T-helper 1 cell treated with Interleukin-12 subunit alpha and Interleukin-12 subunit beta and Interleukin-4 antibody, amounts not matched to agents 30 ng/mL and 1 ng/mL, for 36 hours (primary cell): ENCODE measurements around the gene MAP2. TPM values are rescaled to one million over a fixed set of nuclear protein-coding genes. Genes with fewer than 3 reads are reported as not detected.

ENCODE experiments used
- intact Hi-C: fragments of 100-400 bp; cut with micrococcal nuclease; formaldehyde crosslinking; loops from one replicate; pipeline ENCODE4 v1.15.1; 2024
- total RNA-seq: library from RNA; stranded (reverse); gene quantifications from 2 replicates; pipeline ENCODE4 v1.2.3, GENCODE V29; 2022

Gene MAP2, protein sequence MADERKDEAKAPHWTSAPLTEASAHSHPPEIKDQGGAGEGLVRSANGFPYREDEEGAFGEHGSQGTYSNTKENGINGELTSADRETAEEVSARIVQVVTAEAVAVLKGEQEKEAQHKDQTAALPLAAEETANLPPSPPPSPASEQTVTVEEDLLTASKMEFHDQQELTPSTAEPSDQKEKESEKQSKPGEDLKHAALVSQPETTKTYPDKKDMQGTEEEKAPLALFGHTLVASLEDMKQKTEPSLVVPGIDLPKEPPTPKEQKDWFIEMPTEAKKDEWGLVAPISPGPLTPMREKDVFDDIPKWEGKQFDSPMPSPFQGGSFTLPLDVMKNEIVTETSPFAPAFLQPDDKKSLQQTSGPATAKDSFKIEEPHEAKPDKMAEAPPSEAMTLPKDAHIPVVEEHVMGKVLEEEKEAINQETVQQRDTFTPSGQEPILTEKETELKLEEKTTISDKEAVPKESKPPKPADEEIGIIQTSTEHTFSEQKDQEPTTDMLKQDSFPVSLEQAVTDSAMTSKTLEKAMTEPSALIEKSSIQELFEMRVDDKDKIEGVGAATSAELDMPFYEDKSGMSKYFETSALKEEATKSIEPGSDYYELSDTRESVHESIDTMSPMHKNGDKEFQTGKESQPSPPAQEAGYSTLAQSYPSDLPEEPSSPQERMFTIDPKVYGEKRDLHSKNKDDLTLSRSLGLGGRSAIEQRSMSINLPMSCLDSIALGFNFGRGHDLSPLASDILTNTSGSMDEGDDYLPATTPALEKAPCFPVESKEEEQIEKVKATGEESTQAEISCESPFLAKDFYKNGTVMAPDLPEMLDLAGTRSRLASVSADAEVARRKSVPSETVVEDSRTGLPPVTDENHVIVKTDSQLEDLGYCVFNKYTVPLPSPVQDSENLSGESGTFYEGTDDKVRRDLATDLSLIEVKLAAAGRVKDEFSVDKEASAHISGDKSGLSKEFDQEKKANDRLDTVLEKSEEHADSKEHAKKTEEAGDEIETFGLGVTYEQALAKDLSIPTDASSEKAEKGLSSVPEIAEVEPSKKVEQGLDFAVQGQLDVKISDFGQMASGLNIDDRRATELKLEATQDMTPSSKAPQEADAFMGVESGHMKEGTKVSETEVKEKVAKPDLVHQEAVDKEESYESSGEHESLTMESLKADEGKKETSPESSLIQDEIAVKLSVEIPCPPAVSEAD (N-terminal part only)
- total RNA-seq: not detected in 2 replicates

DNA sequence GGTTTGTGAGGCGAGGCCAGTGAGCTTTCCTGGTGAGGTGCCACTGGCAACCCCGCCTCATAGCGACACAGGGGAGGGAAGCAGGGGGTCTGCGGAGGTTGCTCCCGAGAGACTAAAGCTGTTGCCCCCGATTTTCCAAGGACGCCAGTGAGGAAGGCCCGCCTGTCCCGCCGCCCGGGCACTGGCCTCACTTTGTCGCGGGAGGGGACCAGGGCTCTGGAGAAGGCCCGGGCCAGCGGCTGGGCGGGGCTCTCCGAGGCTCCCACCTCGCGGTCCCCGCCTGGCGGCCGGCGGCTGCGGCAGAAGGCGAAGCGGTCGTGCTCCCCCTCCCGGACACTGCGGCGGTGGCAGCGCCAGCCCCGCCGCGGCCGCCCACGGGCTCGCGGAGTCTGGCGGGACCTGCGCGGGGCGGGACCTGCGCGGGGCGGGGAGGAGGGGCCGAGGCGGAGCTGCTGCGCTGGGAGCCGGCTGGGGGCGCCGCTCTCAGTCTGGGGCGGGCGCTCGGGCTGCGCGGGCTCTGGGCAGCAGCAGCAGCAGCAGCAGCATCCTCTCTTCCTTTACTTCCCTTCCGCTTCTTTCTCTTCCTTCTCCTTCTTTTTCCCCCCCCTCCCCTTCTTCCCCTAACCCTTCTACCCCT, at the start of gene MAP2:
TSS of gene MAP2 (plus strand) at position 486 of the 637 bp plus-strand sequence. CDS start 229,124 bp downstream, outside the sequence.
- intact Hi-C loops: loop anchor here (1.0 to 10.0 kb wide), 4 partner anchors 89 to 1159 kb away; partner anchors contain the start of gene PIKFYVE

DNA sequence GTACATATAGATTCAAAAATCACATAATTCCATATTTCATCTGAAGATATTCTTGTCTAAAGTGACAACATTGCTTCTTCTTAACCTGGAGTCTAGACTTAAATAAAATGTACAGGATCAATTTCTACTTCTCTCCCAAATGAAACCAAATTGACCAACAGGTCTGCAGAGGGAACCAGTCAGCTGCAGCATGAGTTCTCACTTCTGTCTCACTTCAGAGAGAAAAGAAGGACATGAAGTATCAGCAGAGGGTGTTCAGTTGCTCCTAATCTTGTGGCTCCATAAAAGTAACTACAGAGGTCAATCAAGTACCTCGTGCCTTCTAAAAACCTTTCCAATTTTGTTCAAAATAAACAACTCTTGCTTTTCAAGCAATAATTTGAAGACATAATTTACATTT, 47.2 kb upstream of the MAP2 start:
- intact Hi-C loops: no loop called here

DNA sequence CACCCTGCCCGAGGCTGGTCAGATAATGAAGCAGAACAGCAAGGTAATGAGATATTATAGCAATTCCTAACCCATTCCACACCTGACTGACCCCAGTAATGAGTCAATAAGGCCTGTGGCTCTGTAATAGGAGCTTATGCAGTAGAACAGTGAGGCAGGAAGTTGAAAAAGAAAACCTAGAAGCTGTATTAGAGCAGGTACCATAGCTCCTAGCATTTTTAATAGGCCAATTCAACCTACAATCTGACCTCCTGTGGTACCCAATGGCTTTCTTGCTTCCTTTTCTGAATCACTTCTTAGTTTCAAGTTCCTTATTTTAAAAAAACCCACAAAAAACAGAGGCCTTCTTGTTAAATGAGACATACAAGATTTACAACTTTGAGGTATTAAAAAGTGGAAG, 43.6 kb upstream of the MAP2 start:
- intact Hi-C loops: no loop called here

DNA sequence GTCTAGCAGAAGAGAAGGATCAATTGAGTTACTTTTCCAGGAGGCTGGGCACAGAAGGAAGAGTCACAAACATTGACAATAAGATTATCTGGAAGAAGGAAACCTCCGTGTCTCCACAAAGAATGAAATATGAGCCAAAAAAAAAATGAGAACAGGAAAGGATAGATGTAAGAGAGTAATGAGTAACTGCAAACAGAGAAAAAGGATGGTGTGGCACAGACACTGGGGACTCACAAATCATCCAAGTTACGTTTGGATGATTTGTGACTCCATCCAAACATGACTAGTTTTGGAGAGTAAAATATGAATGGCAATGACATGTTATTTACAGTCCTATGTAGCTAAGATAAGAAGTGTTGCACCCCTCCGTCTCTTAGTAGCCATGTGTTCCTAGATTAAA, 42.8 kb upstream of the MAP2 start:
- intact Hi-C loops: no loop called here

DNA sequence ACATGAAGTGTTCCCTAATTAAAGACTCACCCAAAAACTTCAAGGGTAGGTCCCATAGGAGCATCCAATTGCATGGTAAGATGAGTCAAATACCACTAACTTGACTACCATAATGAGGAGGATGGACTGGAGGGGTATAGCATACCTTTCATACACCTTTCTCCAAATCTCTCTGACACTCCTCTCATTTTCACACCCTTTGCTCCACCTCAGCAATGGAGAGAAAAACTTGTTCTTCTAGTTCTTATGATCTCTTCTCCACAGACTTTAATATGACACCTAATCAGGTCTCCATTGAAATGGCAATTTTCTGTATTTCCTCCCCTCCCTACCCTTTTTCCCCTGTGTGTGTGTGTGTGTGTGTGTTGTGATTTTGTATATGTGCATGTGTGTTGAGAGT, 41.1 kb upstream of the MAP2 start:
- intact Hi-C loops: no loop called here

DNA sequence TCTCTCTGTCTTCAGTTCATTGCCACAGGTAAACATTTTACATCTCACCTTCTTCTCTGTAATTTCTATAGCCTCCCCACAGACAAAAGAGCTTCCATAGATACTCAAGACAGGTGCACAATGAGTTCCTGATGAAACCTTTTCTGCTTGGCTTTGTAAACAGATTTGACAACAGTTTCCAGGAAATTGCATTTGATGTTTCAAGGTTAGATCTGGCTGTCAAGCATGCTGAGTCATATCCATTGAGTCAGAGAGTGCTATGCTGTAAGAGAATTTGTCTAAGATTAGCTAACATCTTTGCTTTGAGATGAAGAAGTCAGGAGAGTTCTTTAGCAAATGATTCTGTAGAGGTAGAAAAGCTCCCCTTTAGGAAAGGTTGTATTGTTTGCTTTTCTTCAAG, 40.6 kb upstream of the MAP2 start:
- intact Hi-C loops: no loop called here

DNA sequence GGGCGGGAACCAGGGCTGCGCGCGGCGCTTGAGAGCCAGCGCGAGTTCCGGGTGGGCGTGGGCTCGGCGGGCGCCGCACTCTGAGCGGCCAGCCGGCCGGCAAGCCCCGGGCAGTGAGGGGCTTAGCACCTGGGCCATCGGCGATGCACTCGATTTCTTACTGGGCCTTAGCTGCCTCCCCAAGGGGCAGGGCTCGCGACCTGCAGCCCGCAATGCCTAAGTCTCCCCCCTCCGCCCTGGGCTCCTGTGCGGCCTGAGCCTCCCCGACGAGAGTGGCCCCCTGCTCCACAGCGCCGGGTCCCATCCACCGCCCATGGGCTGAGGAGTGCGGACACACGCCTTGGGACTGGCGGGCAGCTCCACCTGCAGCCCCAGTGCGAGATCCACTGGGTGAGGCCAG, 36.5 kb upstream of the MAP2 start:
- intact Hi-C loops: no loop called here

DNA sequence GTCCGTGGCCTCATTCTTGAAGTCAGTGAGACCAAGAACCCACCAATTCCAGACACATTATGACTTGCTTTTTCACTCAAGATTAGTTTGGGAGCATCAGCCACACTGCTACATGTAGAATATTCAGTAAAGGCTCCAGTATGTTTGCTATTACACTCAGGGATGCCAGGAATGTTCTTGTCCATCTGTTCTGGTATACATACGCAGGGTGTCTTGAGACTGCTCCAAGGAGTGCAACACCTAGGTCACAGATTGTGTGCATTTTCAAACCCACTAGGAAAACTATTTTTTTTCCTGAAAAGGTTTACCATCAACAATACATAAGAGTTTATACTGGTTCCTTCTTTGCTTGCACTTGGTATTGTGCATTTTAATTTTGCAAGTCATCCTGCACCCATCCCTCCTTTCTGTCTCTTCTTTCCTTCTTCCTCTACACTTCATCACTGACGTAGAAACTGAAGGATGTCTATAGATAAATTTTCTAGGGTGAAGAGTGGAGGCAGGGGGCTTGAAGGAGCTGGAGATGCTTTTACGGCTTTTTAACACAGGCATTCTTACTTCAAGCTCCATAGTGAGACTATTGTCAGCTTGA, 35.3 kb upstream of the MAP2 start:
- intact Hi-C loops: no loop called here

DNA sequence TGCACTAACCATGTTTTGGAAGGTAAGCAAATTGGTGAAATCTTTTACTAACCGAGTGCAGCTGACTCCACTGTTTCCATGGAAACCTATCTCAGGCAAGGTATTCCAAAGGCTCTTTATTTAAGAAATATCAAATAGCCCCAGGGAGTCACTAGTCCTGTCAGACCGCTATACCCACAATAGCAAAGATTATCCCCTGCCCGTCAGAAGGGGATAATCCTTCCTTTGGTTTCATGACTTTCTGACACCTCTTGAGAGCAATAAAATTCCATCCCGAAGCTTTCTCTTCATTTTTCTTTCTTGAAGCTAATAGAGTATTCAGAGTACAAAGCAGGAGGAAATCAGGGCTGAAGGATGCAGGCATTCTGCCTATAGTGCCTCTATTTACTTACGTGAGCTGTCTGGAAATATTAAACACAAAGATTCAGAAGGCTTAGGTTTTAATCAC, 34.7 kb upstream of the MAP2 start:
- intact Hi-C loops: no loop called here

DNA sequence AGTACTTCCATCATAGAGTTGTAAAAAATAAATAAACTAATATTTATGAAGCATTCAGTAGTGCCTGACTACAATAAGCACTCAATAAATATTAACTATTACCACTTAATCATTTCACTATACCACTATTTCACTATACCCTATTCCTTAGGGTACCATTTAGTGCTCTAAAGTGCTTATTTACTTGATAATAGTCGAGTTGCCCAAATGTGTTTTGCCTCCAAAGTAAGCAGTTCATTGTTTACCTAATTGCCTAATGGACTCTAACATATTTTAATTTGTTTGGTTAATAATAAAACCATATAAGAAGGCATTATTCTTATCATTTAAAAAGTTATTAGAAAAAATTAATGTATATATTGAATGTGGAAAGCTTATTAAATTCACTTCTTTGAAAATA, 33.0 kb upstream of the MAP2 start:
- intact Hi-C loops: no loop called here

DNA sequence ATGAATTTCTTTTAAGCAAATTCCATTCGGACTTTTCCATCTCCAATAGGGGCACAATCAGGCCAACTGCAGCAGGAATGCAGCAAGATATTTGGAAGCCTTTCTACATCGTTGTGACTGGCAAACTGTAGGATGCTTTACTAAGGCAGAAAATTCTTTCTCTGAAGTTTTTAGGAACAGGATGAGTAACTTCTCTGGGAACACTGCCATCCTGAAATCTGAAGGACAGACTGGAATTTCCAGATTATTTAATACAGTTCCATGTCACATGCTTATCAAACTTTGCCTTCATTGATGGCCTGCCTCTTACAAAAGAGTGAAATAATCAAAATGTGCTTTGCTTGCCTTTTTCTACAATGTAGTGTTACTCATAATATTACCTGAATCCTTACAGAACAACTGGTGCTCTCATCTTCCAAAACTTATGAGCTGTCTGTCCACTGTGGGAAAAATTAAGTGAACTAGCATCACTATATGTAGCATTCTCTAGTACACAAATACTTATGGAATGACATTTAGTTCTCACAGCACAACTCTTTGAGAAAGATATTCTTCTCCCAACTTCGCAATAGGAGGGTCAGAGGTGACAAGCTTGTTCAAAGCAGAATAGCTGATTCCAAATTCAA, 32.0 kb upstream of the MAP2 start:
- intact Hi-C loops: no loop called here

DNA sequence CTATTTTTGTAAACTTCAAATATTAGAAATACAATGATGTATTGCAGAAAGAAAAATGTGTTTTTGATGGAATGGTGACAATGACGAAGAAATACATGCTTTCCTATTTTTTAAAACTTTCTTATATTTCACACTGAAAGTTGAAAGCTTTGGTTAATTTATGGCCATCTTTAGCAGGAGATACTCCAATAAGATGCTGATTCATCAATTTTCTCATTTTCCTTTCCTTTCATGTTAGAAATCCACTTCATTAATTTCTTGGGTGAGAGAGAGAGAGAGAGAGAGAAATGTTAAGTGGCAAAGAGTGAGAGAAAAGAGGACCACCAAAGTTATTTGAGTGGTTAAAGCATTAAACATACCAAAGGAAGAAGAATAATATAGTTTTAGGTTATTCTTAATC, 28.6 kb upstream of the MAP2 start:
- intact Hi-C loops: no loop called here

DNA sequence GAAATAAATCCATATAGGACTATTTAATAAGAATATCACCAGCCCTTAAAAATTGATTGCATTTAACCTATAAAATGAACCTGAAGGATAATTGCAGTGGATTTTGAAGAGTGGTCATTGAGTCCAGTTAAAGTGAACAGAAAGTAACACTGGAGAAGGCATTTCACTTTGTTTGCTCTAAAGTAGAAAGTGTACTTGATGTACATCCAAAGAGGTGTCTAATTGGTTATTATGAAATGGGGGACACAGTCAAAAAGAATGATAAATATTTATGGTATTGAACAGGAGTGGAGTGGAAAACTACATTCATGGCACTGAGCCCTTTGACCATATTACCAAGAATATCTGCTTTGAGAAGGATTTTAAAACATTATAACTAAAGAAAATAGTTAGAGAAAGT, 28.2 kb upstream of the MAP2 start:
- intact Hi-C loops: no loop called here

DNA sequence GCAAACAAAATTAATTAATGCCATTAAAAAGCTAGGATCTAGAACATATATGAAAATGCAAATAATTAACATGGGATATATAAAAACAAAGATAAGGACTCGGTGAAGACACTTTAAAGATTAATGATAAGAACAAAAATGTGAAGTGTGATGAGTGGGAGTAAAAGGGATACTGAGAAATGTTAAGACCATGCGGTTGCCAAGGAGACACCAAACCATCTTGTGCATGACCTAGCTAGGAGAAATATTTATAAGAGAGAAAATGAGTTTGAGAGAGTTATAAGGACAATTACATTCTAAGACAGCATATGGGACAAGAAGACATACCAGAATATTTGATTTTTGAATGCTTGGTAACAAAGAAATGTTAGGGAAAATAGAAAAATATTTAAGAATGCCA, 25.4 kb upstream of the MAP2 start:
- intact Hi-C loops: no loop called here

DNA sequence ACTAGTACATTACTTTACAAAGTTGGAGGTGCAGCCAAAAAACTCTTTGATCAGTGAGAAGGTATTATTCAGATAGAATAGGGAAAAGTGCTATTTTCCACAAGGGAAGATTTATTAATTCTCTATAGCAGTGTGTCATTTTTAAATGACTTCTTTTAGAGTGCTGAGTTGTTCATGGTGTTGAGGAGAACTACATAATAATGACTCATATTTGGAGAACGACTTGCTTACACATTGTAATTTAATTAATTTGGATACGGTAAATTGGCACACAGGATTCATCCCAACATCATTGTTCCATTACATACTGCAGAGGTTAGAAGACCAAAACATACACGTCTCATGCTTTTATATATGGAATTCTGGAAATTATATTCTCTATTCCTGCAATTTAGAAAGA, 22.1 kb upstream of the MAP2 start:
- intact Hi-C loops: no loop called here

DNA sequence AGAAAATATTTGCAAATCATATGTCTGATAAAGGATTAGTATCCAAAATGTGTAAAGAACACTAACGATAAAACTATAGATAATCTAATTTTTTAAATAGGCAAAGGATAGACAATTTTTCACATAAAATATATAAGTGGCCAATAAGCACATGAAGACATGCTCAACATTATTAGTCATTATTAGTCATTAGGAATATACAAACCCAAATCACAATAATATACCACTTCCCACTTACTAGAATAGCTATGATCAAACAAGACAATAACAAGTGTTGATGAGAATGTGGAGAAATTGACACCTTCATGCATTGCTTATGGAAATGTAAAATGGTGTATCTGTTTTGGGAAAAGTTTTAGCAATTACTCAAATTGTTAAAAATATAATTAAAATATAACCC, 12.6 kb upstream of the MAP2 start:
- intact Hi-C loops: no loop called here

DNA sequence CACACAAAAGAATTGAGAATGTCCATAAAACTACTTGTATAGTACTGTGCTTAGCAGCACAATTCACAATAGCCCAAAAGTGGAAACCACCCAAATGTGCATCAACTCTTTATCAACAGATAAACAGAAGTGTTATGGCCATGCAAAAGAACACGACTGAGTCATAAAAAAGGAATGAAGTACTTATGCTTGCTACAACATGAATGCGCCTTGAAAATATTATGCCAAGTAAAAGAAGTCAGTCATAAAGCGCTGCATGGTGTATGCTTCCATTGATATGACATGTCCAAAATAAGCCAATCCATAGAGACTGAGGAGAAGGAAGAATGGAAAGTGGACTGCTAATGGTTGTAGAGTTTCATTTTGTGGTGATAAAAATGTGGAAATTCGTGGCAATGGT, 12.1 kb upstream of the MAP2 start:
- intact Hi-C loops: no loop called here

DNA sequence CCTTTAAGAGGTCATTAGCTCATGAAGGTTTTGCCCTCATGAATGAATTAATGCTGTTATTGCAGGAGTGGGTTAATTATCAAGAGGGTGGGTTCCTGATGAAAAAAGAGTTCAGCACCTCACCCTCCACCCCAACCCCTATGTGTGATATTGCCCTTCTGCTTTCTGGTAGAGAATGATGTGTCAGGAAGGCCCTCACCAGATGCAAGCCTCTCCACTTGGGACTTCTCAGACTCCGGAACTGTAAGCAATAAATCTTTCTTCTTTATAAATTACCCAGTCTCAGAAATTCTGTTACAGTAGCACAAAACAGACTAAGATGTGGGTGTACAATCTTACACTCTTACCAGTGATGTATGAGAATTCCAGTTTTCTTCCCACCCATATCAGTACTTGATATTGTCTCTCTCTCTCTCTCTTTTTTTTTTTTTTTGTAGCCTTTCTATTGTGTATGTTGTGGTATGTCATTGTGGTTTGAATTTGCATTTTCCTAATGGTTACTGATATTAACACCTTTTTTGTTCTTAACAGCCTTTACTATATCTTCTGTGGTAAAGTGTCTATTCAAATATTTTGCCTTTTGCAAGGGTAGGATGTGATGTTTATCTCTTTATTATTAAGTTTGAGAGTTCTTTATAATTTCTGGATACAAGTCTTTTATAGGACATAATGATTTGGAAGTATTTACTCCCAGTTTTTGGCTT, 10.4 kb upstream of the MAP2 start:
- intact Hi-C loops: no loop called here

DNA sequence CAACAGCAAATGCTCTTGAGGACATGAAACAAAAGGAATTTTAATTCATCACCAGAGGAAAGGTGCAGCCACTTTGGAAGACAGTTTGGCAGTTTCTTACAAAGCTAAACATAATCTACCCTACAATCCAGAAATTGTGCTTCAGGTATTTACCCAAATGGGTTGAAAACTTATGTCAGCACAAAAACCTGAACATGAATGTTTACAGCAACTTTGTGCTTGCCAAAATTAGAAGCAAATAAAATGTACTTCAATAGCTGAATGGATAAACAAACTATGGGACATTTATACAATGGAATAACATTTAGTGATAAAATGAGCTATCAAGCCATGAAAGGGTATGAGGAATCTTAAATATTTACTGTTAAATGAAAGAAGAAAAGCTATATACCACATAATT, 6.9 kb upstream of the MAP2 start:
- intact Hi-C loops: no loop called here
